ENCODE results near the gene GMDS.

DNA sequence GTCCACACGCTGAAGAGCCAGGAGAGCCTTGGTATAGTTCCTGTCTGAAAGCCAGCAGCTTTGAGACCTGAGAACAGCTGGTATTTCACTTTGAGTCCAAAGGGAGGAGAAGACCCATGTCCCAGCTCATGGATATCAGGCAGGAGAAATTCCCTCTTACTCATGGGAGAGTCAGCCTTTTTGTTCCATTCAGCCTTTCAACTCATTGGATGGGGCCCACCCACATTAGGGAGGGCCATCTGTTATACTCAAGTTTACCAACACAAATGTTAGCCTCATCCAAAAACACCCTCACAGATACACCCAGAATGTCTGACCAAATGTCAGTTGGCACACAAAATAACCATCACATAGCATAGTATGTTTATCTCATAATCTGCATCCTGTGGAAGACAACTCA lies 80.1 kb downstream of the GMDS start:
- TF ChIP-seq, protein P1, sequence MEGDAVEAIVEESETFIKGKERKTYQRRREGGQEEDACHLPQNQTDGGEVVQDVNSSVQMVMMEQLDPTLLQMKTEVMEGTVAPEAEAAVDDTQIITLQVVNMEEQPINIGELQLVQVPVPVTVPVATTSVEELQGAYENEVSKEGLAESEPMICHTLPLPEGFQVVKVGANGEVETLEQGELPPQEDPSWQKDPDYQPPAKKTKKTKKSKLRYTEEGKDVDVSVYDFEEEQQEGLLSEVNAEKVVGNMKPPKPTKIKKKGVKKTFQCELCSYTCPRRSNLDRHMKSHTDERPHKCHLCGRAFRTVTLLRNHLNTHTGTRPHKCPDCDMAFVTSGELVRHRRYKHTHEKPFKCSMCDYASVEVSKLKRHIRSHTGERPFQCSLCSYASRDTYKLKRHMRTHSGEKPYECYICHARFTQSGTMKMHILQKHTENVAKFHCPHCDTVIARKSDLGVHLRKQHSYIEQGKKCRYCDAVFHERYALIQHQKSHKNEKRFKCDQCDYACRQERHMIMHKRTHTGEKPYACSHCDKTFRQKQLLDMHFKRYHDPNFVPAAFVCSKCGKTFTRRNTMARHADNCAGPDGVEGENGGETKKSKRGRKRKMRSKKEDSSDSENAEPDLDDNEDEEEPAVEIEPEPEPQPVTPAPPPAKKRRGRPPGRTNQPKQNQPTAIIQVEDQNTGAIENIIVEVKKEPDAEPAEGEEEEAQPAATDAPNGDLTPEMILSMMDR (IDR thresholded peaks at IDR 0.05) = no peak
- no peak for TF ChIP-seq POLR2A (IDR thresholded peaks at IDR 0.05)

Data from Peyer's patch (tissue), 4 donors.